Endothelial cell of umbilical vein (primary cell): ENCODE results near the gene PPARD.

ENCODE experiments used
- EZH2 ChIP-seq: IDR thresholded peaks from 2 replicates; pipeline ENCODE4 v1.6.1; 2012; ENCODE audit warnings: borderline replicate concordance, low read depth, mild to moderate bottlenecking, moderate library complexity, low read length, inconsistent platforms; ENCODE audit not compliant: severe bottlenecking
- GATA2 ChIP-seq: IDR thresholded peaks from 2 replicates; pipeline ENCODE4 v1.7.0; 2011; ENCODE audit warnings: low read depth, mild to moderate bottlenecking, moderate library complexity, mixed read lengths, low read length; ENCODE audit not compliant: insufficient read length, insufficient read depth
- POLR2A ChIP-seq: IDR thresholded peaks from 2 replicates; pipeline ENCODE4 v1.6.1; 2012; ENCODE audit warnings: low read depth, mild to moderate bottlenecking, control low read depth, low read length
- POLR2AphosphoS5 ChIP-seq: IDR thresholded peaks from 2 replicates; pipeline ENCODE4 v1.6.1; 2012; ENCODE audit warnings: low read depth, mild to moderate bottlenecking, control low read depth, low read length, moderate library complexity; ENCODE audit not compliant: insufficient read depth
- TF ChIP-seq, protein P1 (sequence below), 2 donors: IDR thresholded peaks; 1 replicate in 1 of 2; 2 replicates in 1 of 2; pipeline ENCODE4 v1.5.1; 2011; ENCODE audit warnings: low read length in 2 of 2, mild to moderate bottlenecking in 2 of 2, moderate library complexity in 2 of 2, control low read depth in 1 of 2, inconsistent platforms in 1 of 2, low read depth in 1 of 2; ENCODE audit not compliant: insufficient read depth in 1 of 2; ENCODE audit errors: extremely low read depth in 1 of 2
- TF ChIP-seq, protein P2 (sequence below): IDR thresholded peaks from 2 replicates; pipeline ENCODE4 v1.6.1; 2011; ENCODE audit not compliant: insufficient read depth, insufficient read length

DNA sequence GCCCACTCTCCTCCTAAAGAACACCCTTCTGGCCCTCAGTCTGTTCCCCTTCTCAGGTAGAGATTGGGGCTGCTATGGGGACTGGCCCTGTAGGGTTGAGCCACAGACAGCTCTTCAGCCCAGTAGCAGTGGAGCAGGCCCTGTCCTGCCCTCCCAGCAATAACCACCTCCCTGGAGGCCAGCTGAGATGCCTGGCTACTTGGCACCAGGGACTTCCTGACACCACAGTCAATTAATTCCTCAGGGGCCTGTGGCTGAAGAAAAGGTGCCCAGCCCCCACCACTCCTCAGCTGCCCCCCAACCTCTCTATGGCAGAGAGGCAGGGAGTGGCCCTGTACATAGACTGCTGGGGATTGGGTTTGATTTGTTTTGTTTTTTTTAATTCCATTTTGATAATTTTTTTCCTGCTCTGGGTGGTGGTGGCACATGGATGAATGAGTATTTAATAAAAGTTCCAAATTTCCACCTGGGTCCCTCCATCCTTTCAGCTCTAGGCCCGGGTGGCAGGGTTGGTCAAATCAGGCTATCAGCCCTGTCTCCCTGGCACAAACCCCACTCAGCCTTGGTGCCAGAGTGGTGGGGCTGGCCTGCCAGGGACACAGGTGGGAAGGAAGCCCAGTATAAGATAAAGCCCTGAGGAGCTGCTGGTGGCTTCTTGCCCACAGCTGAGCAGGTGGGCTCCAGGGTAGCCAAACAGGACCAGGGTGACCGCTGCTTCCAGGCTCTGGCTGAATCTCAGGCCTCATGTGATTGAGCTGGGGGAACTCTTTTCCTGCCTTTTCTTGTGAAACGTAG lies 46.6 kb upstream of the PPARD start:
- no peak for TF ChIP-seq POLR2AphosphoS5
- TF ChIP-seq, protein P1, sequence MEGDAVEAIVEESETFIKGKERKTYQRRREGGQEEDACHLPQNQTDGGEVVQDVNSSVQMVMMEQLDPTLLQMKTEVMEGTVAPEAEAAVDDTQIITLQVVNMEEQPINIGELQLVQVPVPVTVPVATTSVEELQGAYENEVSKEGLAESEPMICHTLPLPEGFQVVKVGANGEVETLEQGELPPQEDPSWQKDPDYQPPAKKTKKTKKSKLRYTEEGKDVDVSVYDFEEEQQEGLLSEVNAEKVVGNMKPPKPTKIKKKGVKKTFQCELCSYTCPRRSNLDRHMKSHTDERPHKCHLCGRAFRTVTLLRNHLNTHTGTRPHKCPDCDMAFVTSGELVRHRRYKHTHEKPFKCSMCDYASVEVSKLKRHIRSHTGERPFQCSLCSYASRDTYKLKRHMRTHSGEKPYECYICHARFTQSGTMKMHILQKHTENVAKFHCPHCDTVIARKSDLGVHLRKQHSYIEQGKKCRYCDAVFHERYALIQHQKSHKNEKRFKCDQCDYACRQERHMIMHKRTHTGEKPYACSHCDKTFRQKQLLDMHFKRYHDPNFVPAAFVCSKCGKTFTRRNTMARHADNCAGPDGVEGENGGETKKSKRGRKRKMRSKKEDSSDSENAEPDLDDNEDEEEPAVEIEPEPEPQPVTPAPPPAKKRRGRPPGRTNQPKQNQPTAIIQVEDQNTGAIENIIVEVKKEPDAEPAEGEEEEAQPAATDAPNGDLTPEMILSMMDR (IDR thresholded peaks at IDR 0.05; ENCODE audit: extremely low read depth in 1 of 2, insufficient read depth in 1 of 2, low read depth in 1 of 2, low read length in 2 of 2), result no peak
- TF ChIP-seq POLR2A, result no peak
- TF ChIP-seq, protein P2, sequence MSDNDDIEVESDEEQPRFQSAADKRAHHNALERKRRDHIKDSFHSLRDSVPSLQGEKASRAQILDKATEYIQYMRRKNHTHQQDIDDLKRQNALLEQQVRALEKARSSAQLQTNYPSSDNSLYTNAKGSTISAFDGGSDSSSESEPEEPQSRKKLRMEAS, result no peak
- no peak for TF ChIP-seq GATA2
- TF ChIP-seq EZH2, result no peak
